Hematopoietic multipotent progenitor cell (in vitro differentiated cells): ENCODE results near the gene MXRA8. TPM values are rescaled to one million over a fixed set of nuclear protein-coding genes. Genes with fewer than 3 reads are reported as not detected.

ENCODE experiments used
- DNase-seq, 3 donors: peaks; one replicate each; pipeline ENCODE4 v3.0.0-alpha.2; 2011 to 2015; ENCODE audit warnings: low read depth in 2 of 3, low spot score in 2 of 3
- total RNA-seq: library from RNA; depleted of rRNA; stranded (reverse); fragments of >200 nt; gene quantifications from one replicate; pipeline ENCODE4 v1.2.3, GENCODE V29; 2012

The MXRA8 gene
- total RNA-seq, 1 donor, result not detected

DNA sequence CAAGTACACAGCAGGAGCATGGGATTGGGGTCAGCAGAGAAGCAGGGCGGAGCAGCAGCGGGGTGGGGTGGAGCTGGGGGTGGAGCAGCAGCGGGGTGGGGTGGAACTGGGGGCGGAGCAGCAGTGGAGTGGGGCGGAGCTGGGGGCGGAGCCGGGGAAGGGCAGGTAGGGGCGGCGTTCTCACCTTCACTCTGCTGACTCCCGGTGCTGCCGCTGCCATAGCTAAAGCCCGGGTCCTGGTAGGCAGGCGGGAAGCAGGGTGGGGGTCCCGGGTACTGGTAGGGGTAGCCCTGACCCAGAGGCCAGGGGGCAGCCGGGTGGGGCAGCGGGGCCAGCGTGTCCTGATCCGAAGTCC is 20.6 kb downstream of the MXRA8 start:
- DNase-seq, result no peak

DNA sequence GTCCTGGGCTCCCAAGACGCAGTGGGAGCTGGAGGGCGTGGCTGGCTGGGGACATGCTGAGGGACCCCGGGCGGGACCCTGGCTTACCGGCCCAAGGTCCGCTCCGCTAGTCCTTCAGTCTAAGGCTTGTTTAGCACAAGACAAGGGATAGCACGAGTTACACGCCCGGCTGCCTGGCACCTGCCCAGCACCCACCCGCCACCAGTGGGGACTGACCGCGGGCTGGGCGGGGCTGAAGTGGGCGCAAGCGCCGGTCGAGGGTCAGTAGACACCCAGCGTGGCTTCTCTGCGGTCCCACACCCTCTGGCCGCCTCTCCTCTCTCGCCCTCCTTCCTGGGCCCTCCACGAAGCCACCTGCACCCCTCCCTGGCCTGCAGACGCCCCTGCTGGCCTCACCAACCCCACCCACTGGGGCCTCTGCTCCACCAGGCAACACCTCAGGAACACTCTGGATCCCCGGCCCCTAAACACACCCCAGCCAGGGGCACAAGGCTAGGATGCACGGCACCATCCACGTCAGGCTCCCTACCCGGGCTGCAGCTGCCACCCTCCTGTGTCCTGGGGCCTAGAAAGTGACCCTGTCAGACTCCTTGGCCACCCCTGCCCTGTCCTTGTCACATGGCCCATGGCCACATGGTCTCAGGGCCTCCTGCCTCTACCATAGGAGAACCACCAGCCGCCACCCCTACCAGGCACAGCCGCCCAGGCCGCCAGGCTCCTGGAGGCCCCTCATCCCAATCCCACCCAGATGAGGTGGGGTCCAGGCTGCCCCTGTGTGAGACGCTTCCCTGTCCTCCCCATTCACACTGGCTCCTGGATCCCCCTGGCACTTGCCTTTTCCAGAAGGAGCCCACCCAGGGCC is 21.2 kb downstream of the MXRA8 start:
- no peak for DNase-seq

DNA sequence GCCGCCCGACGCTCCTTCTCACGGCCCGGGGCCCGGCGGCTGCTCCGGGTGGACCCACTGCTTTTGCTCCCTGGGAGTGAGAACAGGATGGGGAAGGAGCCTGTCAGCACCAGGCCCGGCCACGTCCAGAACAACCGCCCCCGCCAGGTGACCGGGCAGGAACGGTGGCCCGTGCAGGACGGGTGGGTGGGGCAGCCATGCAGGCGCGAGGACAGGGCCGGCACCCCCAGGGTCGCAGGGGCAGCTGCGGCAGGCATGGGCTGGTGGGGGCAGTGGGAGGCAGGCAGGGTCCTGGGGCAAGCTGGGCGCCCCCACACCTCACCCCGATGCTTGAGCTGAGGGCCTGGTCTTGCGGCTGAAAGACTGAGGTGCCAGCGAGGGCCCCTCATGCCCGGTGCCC is 21.9 kb downstream of the MXRA8 start:
- DNase-seq, result no peak

DNA sequence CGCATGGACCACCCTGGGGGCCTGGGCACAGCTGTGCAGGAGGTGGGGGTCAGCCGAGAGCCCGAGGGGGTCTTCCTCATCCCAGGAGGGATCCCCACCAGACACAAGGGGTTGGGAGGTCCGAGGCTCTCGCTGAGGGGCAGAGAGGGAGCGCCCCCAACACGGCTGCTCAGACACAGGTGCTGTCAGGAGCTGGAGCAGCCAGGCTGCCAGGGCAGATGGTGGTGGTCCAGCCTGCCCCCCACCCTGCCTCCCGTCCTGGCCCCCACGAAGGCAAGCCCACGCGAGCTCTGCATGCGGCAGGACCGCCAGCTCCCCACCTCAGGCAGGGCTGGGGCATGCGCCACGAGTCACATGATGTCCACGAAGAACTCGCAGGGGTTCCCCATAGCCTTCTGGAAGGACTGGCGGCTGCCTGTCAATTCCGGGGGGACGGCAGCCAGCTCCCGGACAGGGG is 22.5 kb downstream of the MXRA8 start:
- DNase-seq, result no peak

DNA sequence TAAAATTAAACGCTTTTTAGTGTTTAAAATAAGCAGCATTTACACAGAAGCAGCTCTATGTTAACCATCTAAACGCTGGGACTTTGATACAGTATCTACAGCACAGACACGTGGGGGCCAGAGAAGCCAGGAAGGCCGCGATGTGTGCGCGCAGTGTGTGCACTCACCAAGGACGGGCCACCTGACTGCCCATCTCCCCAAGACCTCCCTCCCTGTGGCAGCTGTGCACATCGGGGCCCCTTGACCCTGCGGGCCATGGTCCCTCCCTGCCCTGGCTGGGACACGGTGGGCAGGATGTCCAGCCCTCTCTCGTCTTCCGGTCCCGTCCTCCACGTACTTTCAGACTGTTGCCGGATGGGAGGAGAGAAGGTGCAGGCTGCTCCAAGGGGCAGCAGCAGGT is 23.1 kb downstream of the MXRA8 start:
- no peak for DNase-seq

DNA sequence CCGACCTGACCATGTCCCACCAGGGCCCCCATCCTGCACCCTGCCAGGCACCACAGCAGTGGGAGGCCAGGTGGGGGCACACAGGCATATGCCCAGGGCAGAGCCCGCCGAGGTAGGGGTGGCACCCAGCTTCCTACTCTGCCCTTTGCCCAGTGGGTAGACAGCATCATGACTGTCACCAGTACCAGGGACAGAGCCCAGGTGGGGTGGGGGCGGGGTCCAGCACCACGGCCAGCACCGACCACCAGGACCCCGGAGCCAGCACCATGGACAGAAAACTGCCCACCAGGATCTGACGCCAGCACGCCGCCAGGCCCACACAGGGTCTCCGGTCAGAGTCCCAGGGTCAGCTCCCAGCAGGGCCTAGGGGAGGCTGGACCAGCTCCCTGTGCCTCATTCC is 23.5 kb downstream of the MXRA8 start:
- no peak for DNase-seq

DNA sequence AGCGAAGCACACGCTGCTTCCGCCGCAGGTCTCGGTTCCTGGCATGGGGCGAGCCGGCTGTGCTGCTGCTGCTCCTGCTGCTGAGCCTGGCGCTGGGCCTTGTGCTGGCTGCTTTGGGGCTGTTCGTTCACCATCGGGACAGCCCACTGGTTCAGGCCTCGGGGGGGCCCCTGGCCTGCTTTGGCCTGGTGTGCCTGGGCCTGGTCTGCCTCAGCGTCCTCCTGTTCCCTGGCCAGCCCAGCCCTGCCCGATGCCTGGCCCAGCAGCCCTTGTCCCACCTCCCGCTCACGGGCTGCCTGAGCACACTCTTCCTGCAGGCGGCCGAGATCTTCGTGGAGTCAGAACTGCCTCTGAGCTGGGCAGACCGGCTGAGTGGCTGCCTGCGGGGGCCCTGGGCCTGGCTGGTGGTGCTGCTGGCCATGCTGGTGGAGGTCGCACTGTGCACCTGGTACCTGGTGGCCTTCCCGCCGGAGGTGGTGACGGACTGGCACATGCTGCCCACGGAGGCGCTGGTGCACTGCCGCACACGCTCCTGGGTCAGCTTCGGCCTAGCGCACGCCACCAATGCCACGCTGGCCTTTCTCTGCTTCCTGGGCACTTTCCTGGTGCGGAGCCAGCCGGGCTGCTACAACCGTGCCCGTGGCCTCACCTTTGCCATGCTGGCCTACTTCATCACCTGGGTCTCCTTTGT is 24.7 kb downstream of the MXRA8 start:
- DNase-seq, result no peak

DNA sequence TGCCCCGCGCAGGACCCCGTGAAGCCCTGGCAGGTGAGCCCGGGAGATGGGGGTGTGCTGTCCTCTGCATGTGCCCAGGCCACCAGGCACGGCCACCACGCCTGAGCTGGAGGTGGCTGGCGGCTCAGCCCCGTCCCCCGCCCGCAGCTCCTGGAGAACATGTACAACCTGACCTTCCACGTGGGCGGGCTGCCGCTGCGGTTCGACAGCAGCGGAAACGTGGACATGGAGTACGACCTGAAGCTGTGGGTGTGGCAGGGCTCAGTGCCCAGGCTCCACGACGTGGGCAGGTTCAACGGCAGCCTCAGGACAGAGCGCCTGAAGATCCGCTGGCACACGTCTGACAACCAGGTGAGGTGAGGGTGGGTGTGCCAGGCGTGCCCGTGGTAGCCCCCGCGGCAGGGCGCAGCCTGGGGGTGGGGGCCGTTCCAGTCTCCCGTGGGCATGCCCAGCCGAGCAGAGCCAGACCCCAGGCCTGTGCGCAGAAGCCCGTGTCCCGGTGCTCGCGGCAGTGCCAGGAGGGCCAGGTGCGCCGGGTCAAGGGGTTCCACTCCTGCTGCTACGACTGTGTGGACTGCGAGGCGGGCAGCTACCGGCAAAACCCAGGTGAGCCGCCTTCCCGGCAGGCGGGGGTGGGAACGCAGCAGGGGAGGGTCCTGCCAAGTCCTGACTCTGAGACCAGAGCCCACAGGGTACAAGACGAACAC is 25.4 kb downstream of the MXRA8 start:
- no peak for DNase-seq

DNA sequence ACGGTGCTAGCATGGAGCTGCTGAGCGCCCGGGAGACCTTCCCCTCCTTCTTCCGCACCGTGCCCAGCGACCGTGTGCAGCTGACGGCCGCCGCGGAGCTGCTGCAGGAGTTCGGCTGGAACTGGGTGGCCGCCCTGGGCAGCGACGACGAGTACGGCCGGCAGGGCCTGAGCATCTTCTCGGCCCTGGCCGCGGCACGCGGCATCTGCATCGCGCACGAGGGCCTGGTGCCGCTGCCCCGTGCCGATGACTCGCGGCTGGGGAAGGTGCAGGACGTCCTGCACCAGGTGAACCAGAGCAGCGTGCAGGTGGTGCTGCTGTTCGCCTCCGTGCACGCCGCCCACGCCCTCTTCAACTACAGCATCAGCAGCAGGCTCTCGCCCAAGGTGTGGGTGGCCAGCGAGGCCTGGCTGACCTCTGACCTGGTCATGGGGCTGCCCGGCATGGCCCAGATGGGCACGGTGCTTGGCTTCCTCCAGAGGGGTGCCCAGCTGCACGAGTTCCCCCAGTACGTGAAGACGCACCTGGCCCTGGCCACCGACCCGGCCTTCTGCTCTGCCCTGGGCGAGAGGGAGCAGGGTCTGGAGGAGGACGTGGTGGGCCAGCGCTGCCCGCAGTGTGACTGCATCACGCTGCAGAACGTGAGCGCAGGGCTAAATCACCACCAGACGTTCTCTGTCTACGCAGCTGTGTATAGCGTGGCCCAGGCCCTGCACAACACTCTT is 26.2 kb downstream of the MXRA8 start:
- no peak for DNase-seq

DNA sequence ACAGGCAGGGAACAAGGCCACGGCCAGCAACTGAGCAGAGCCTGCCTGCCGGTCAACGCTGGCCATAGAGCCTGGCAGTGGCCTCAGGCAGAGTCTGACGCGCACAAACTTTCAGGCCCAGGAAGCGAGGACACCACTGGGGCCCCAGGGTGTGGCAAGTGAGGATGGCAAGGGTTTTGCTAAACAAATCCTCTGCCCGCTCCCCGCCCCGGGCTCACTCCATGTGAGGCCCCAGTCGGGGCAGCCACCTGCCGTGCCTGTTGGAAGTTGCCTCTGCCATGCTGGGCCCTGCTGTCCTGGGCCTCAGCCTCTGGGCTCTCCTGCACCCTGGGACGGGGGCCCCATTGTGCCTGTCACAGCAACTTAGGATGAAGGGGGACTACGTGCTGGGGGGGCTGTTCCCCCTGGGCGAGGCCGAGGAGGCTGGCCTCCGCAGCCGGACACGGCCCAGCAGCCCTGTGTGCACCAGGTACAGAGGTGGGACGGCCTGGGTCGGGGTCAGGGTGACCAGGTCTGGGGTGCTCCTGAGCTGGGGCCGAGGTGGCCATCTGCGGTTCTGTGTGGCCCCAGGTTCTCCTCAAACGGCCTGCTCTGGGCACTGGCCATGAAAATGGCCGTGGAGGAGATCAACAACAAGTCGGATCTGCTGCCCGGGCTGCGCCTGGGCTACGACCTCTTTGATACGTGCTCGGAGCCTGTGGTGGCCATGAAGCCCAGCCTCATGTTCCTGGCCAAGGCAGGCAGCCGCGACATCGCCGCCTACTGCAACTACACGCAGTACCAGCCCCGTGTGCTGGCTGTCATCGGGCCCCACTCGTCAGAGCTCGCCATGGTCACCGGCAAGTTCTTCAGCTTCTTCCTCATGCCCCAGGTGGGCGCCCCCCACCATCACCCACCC is 27.0 kb downstream of the MXRA8 start, which contains the start of gene TAS1R3:
Gene TAS1R3, plus strand, starts transcription at position 213 of the 898 bp plus-strand sequence. Its CDS starts 66 bp downstream, at position 279.
- no peak for DNase-seq

DNA sequence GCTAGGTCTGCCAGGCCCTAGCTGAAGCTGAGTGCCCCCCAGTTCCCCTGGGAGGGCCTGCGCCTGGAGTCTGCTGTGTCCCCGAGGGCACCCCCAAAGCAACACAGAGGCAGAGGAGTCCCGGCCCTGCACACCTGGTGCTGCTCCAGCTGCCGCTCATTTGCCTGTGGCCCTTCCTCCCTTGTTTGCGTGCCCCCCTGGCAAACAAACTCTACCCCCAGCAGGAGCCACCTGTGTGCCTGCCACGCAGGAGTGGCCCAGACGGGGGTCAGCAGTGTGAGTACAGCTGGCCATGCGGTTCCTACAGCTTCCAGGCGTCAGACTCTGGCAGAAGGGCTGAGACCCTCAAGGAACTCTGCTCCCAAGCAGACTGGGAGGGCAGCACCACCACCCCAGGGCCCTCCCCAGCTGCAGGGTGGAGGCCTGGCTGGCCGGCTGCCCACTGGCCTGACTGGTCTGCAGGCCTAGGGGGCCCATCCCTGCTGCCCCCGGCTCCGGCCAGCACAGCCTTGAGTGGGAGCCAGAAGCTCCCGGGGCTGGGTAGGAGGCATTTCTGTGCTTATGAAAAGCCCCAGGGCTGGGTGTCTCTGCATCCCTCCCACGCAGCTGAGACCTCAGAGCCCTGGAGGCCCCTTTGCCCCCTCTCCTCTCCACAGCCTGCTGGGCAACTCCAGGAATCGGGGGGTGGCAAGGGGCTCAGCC is 27.8 kb downstream of the MXRA8 start:
- no peak for DNase-seq

DNA sequence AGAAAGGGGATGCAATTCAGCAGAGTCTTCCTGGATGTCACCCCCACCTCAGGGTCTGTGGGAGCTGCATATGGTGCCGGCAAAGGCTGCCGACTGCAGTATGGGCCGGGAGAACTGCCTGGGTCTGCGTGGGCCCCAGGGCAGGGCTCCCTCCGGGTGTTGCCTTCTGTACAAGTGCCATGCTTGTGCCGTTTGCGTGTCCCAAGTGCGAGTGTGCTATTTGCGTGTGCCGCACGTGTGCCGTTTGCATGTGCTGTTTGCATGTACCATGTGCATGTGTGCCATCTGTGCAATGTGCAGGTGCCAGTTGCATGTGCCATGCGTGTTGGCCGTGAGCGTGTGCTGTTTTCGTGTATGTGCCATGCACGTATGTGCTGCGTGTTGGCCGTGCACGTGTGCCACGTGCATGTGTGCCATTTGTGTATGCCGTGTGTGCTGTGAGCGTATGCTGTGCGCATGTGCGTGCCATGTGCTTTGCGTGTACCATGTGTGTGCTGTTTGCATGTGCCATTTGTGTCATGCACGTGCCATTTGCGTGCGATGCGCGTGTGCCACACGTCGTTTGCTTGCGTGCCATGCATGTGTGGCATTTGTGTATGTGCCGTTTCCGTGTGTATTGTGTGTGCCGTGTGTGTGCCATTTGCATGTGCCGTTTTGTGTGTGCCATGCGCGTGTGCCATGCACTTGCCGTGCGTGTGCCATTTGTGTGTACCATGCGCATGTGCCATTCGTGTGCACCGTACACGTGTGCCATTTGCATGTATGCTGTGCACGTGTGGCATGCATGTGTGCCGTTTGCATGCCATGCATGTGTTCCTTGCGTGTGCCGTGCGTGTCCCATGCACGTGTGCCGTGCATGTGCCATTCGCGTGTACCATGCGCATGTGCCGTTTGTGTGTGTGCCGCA is 28.8 kb downstream of the MXRA8 start:
- DNase-seq, result no peak

DNA sequence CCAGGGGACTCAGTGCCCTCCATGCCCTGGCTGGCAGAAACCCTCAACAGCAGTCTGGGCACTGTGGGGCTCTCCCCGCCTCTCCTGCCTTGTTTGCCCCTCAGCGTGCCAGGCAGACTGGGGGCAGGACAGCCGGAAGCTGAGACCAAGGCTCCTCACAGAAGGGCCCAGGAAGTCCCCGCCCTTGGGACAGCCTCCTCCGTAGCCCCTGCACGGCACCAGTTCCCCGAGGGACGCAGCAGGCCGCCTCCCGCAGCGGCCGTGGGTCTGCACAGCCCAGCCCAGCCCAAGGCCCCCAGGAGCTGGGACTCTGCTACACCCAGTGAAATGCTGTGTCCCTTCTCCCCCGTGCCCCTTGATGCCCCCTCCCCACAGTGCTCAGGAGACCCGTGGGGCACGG is 30.1 kb downstream of the MXRA8 start:
- no peak for DNase-seq

DNA sequence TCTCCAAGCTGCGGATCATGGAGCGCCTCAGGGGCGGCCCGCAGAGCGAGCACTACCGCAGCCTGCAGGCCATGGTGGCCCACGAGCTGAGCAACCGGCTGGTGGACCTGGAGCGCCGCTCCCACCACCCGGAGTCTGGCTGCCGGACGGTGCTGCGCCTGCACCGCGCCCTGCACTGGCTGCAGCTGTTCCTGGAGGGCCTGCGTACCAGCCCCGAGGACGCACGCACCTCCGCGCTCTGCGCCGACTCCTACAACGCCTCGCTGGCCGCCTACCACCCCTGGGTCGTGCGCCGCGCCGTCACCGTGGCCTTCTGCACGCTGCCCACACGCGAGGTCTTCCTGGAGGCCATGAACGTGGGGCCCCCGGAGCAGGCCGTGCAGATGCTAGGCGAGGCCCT is 31.1 kb downstream of the MXRA8 start:
- DNase-seq, result no peak

DNA sequence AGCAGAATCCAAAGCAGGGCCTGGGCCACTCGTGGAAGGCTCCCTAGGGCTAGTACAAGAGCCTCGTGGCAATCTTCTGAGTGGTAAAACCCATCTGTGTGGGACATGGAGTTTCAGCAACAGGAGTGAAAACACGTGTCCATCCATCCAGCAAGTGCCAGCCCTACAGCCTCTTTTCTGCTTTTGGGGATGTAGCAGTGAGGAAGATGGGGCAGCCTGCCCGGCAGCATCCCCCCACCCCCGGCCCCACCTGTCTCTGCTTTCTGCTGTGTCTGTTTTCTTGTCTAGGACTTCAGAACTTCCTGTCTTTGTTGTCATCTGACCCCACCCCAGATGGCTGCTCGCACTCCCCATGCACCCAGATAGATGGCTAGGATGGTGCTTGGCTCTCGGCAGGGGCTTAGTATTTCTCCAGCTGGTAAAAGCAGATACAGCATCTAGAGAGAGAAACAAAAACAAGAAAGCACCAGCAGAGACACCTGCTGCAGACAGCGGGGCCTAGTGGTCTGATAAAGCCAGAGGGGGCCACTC is 32.2 kb downstream of the MXRA8 start:
- no peak for DNase-seq

DNA sequence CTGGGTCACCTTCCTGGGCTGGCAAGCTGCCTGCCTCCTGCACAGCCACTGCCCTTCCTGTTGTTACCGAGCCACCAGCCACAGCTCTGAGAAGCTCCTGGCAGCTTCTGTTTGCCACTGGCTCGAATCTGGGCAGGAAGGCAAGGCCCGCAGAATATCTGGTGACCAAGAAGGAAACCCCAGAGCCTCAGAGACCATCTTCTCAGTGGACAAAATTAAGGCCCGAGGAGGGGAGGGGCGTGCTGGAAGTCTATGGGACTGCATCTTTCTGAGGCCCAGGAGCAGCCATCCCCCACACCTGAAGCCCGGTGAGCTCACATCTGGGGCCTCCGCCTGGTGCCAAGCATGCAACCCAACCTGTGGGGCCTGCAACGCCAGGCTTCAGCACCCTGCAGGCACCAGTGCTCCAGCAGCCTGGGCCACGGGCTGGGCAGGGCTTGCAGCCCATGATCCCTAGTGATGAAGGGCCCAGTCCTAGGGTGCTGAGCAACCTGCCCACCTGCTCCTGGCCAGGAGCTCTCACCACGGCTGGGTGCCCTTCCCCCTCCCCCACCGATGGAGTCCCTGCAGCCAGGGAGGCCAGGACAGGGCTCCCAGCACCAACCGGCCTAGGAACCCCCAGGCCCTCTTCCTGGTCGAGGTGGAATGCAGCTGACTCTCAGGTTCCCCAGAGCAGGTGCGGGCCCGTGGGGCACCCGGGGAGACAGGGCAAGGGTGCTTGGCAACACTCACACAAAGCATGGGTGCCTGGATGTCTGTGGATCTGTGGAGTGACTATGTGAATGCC is 32.9 kb downstream of the MXRA8 start:
- no peak for DNase-seq
